Kidney (tissue), 14 donors: Measurements from ENCODE around the gene PCDHGA1. TPM values are rescaled to one million over a fixed set of nuclear protein-coding genes. Genes with fewer than 3 reads are reported as not detected.
"Not testable (repeated sequence)": the region's sequence is repeated elsewhere in the genome, so short reads cannot be mapped to it uniquely, and the experiment has no call there.

Experiments used
- DNase-seq, 5 donors: peaks; one replicate each; pipeline ENCODE4 v3.0.0-alpha.2; 2013 to 2020
- FAIRE-seq: peaks from 2 replicates; lab custom pipeline; 2012; peaks lifted over from hg19 to GRCh38; lab: Jason Lieb, UNC
- H3K27ac ChIP-seq, 2 donors: one replicate each; pipeline ENCODE4 v1.7.0; 2013; ENCODE audit warnings: low read depth in 2 of 2, low read length in 2 of 2, inconsistent platforms in 1 of 2
- H3K27me3 ChIP-seq: one replicate; pipeline ENCODE4 v1.7.1; 2013; ENCODE audit warnings: low read length, inconsistent platforms; ENCODE audit not compliant: control insufficient read depth, insufficient read depth
- H3K36me3 ChIP-seq, 3 donors: one replicate each; pipeline versions ENCODE4 v1.7.0 to v1.7.1; 2013; ENCODE audit warnings: low read length in 3 of 3, control low read depth in 1 of 3, inconsistent platforms in 1 of 3; ENCODE audit not compliant: insufficient read depth in 3 of 3, control insufficient read depth in 2 of 3
- H3K4me1 ChIP-seq, 3 donors: one replicate each; pipeline versions ENCODE4 v1.7.0 to v1.7.1; 2013; ENCODE audit warnings: low read length in 3 of 3, inconsistent platforms in 1 of 3, low read depth in 1 of 3; ENCODE audit not compliant: control insufficient read depth in 2 of 3, insufficient read depth in 2 of 3
- H3K4me3 ChIP-seq, 3 donors: one replicate each; pipeline versions ENCODE4 v1.7.0 to v1.8.1; 2013; ENCODE audit warnings: low read length in 3 of 3, control low read depth in 1 of 3, inconsistent platforms in 1 of 3
- H3K9ac ChIP-seq, 3 donors: one replicate each; pipeline versions ENCODE4 v1.7.0 to v1.7.1; 2013; ENCODE audit warnings: low read length in 3 of 3, control low read depth in 1 of 3, inconsistent platforms in 1 of 3
- H3K9me3 ChIP-seq, 3 donors: one replicate each; pipeline versions ENCODE4 v1.7.0 to v1.7.1; 2013; ENCODE audit warnings: low read length in 3 of 3, control low read depth in 1 of 3, inconsistent platforms in 1 of 3; ENCODE audit not compliant: control insufficient read depth in 2 of 3, insufficient read depth in 1 of 3
- intact Hi-C: fragments of 100-400 bp; cut with DNase I; formaldehyde crosslinking; loops from one replicate; pipeline ENCODE4 v1.11.1; 2022
- polyA plus RNA-seq: library from polyadenylated mRNA; stranded (reverse); fragments of 350-450 nt; fragmentation: Illumina TruSeq; extraction: RNeasy Lipid Tissue Mini Kit (QIAGEN cat#74804); gene quantifications from one replicate; pipeline ENCODE4 v1.2.3, GENCODE V29; 2014; ENCODE audit warnings: low read depth, low replicate concordance; ENCODE audit not compliant: insufficient read depth
- total RNA-seq: library from RNA; stranded (reverse); fragmentation: NEBNext Ultra II Directional; extraction: Animal tissue kit (Norgen Biotek cat#: 25700); gene quantifications from one replicate; pipeline ENCODE4 v1.2.1, GENCODE V29; 2021
- TF ChIP-seq, protein P1 (sequence below): IDR thresholded peaks from 3 replicates; pipeline ENCODE4 v1.5.1; 2012; ENCODE audit warnings: mild to moderate bottlenecking, moderate library complexity, borderline replicate concordance; ENCODE audit not compliant: insufficient read depth; ENCODE audit errors: extremely low read depth
- donor health status: control.
- donor health status: control.
- donor health status: control.
- donor health status: control.
- donor health status: control.
- donor health status: DM: yes; HTN: yes; CAD: no.
- donor health status: Normal renal cell carcinoma (clear cell type).

Gene PCDHGA1
- total and polyA plus RNA-seq, 2 donors from 2014 or later = 0.19 to 0.69 TPM

- Histone ChIP-seq H3K9me3 (peaks cover 2 to 45% (median 11%) of the 10 kb centered on the region in 3 donors), H3K27ac (no peak overlapping the region), H3K27me3 (no peaks in the 10 kb centered on the region), H3K4me3 (no peak overlapping the region), H3K4me1 (no peaks in the 10 kb centered on the region), H3K9ac (no peak overlapping the region), H3K36me3 (no peaks in the 10 kb centered on the region)
- TF ChIP-seq, protein P1, sequence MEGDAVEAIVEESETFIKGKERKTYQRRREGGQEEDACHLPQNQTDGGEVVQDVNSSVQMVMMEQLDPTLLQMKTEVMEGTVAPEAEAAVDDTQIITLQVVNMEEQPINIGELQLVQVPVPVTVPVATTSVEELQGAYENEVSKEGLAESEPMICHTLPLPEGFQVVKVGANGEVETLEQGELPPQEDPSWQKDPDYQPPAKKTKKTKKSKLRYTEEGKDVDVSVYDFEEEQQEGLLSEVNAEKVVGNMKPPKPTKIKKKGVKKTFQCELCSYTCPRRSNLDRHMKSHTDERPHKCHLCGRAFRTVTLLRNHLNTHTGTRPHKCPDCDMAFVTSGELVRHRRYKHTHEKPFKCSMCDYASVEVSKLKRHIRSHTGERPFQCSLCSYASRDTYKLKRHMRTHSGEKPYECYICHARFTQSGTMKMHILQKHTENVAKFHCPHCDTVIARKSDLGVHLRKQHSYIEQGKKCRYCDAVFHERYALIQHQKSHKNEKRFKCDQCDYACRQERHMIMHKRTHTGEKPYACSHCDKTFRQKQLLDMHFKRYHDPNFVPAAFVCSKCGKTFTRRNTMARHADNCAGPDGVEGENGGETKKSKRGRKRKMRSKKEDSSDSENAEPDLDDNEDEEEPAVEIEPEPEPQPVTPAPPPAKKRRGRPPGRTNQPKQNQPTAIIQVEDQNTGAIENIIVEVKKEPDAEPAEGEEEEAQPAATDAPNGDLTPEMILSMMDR = no peak
- no peak for DNase-seq
- FAIRE-seq = no peak
- intact Hi-C loops = no loop called here
Observed at GRCh38 chr5:141345327-141345726, 15.0 kb downstream of the PCDHGA1 start.

- intact Hi-C loops, DNase-seq, H3K36me3 ChIP-seq, H3K27ac ChIP-seq, H3K4me1 ChIP-seq, FAIRE-seq, H3K27me3 ChIP-seq, H3K9ac ChIP-seq, H3K4me3 ChIP-seq: not testable (repeated sequence)
- H3K9me3 ChIP-seq = peaks cover 2 to 50% (median 13%) of the 10 kb centered on the region in 3 donors
Observed at GRCh38 chr5:141346017-141346416, 15.7 kb downstream of the PCDHGA1 start.

DNA sequence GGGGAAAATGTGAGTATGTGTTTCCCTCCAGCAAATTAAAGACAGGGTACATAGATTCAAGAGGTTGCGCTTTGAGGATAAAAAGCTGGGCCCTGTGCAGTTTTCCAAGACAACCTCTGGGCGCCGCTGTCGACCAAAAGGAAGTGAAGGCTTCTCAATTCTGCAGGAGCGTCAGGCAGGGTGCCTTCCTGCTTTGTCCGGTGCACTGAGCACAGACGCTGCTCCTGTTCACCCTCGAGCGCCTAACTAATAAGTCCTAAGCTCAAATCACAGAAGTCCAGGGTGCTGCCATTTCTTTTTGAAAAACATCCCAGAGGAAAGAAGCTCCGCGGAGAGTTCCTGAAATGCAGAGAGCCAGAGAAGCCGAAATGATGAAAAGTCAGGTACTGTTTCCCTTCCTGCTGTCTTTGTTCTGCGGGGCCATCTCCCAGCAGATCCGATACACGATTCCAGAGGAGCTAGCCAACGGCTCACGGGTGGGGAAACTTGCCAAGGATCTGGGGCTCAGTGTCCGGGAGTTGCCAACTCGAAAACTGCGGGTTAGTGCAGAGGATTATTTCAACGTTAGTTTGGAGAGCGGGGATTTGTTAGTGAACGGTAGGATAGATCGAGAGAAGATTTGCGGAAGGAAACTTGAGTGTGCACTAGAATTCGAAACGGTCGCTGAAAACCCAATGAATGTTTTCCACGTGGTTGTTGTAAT is 19.8 kb downstream of the PCDHGA1 start, which contains the start of gene PCDHGB1:
Gene PCDHGB1 (plus strand): TSS at position 183 of the 703 bp plus-strand sequence. CDS start 162 bp downstream, at position 345.
- H3K36me3 ChIP-seq = no peaks in the 10 kb centered on the region
- H3K4me1 ChIP-seq = no peaks in the 10 kb centered on the region
- TF ChIP-seq, protein P1 = peak; percentile 27
- intact Hi-C loops = no loop called here
- H3K4me3 ChIP-seq = peak within 1 kb of the TSS in 2 of 3 donors; percentile 10 to 21
- no peak within 1 kb of the TSS for H3K27ac ChIP-seq
- DNase-seq (peak in 1 of 5 donors; percentile 45), FAIRE-seq (no peak)
- peaks cover 0 to 40% (median 15%) of the 10 kb centered on the region in 3 donors for H3K9me3 ChIP-seq
- no peaks in the 10 kb centered on the region for H3K27me3 ChIP-seq
- H3K9ac ChIP-seq = no peak within 1 kb of the TSS

DNA sequence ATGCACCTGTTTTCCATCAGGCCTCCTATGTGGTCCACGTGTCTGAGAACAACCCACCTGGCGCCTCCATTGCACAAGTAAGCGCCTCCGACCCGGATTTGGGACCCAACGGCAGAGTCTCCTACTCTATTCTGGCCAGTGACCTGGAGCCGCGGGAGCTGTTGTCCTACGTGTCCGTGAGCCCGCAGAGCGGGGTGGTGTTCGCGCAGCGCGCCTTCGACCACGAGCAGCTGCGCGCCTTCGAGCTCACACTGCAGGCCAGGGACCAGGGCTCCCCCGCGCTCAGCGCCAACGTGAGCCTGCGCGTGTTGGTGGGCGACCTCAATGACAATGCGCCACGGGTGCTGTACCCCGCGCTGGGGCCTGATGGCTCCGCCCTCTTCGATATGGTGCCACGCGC is 21.3 kb downstream of the PCDHGA1 start:
- Histone ChIP-seq H3K9ac (no peak overlapping the region), H3K9me3 (peaks cover 2 to 50% (median 20%) of the 10 kb centered on the region in 3 donors), H3K4me3 (no peak overlapping the region), H3K27me3 (no peaks in the 10 kb centered on the region), H3K4me1 (no peaks in the 10 kb centered on the region), H3K27ac (no peak overlapping the region), H3K36me3 (no peaks in the 10 kb centered on the region)
- TF ChIP-seq, protein P1 = no peak
- DNase-seq (no peak), FAIRE-seq (no peak)
- intact Hi-C loops = no loop called here
